Lower leg skin (tissue), 4 donors: Measurements from ENCODE around the gene TBX6. TPM values are rescaled to one million over a fixed set of nuclear protein-coding genes. Genes with fewer than 3 reads are reported as not detected.

Experiments used
- DNase-seq, 2 donors: peaks; one replicate each; pipeline ENCODE4 v3.0.0-alpha.2; 2019; ENCODE audit warnings: low spot score in 2 of 2
- H3K4me3 ChIP-seq: fragments of 200-600 bp; sonication (generic); 2 replicates; pipeline ENCODE4 v1.5.1; 2017; ENCODE audit warnings: mild to moderate bottlenecking, low read depth; ENCODE audit not compliant: poor library complexity, severe bottlenecking
- CTCF ChIP-seq, 3 donors: fragments of 450-650 bp; IDR thresholded peaks; one replicate each; pipeline ENCODE4 v1.5.1; 2016; ENCODE audit warnings: antibody characterized with exemption in 3 of 3, mild to moderate bottlenecking in 3 of 3, moderate library complexity in 2 of 3
- POLR2A ChIP-seq, 2 donors: fragments of 450-650 bp; IDR thresholded peaks; one replicate each; pipeline ENCODE4 v1.6.1; 2016 to 2017; ENCODE audit warnings: antibody characterized with exemption in 2 of 2, mild to moderate bottlenecking in 1 of 2, moderate library complexity in 1 of 2
- WGBS, 2 donors: methylation state at CpG; one replicate each; pipeline ENCODE4 v1.1.5; 2018; 5-methylcytosine and 5-hydroxymethylcytosine counted together
- intact Hi-C: fragments of 100-400 bp; cut with DNase I; formaldehyde crosslinking; loops from one replicate; pipeline ENCODE4 v1.15.0; 2023; ENCODE audit warnings: low total_unique reads
- total RNA-seq, 4 donors: library from RNA; depleted of rRNA; stranded (reverse); fragments of >200 nt; gene quantifications; one replicate each; pipeline ENCODE4 v1.1.0, GENCODE V29; 2016

The TBX6 gene
- total RNA-seq, 4 donors from 2014 or later: 2.6 to 7.2 (median 3.8) TPM

GRCh38 chr16:30095166-30096078, 3.7 kb upstream of the TBX6 start:
- TF ChIP-seq CTCF (IDR thresholded peaks at IDR 0.05) (no peak), POLR2A (IDR thresholded peaks at IDR 0.05) (no peak)
- DNase-seq: peak in 1 of 2 donors; percentile 29
- WGBS, 2 donors: 10 to 14% methylated on average over 28 to 30 of the region's 47 CpGs
- peak overlapping the region; percentile 92 for H3K4me3 ChIP-seq
- intact Hi-C loops: no loop called here

- intact Hi-C loops: no loop called here
- no peak for TF ChIP-seq CTCF (IDR thresholded peaks at IDR 0.05)
- no peak for TF ChIP-seq POLR2A (IDR thresholded peaks at IDR 0.05)
- no peak for DNase-seq
- H3K4me3 ChIP-seq: no peak overlapping the region
- 63 to 69% methylated on average over 9 to 11 of the region's 11 CpGs for WGBS, 2 donors
Observed at GRCh38 chr16:30094541-30095165, 2.9 kb upstream of the TBX6 start.

- intact Hi-C loops: no loop called here
- peak; percentile 82 to 94 for DNase-seq
Observed at GRCh38 chr16:30092373-30093010, 768 bp upstream of the TBX6 start.

GRCh38 chr16:30090610-30091331, 953 bp downstream of the TBX6 start:
- H3K4me3 ChIP-seq: no peak overlapping the region
- intact Hi-C loops: no loop called here
- WGBS, 2 donors: 54 to 56% methylated on average over 21 to 26 of the region's 26 CpGs

More at GRCh38 chr16:30092373-30093010, 768 bp upstream of the TBX6 start:
- no peak for TF ChIP-seq CTCF (IDR thresholded peaks at IDR 0.05)
- TF ChIP-seq POLR2A (IDR thresholded peaks at IDR 0.05): no peak
- WGBS, 2 donors: 11 to 15% methylated on average over 16 to 22 of the region's 22 CpGs
- H3K4me3 ChIP-seq: peak overlapping the region; percentile 23

More at GRCh38 chr16:30090610-30091331, 953 bp downstream of the TBX6 start:
- peak in 1 of 2 donors; percentile 87 for DNase-seq
- TF ChIP-seq POLR2A (IDR thresholded peaks at IDR 0.05) (no peak), CTCF (IDR thresholded peaks at IDR 0.05) (peak in 1 of 3 donors; percentile 1)
